Suprapubic skin (tissue), 4 donors: ENCODE measurements around the gene TPSD1. TPM values are rescaled to one million over a fixed set of nuclear protein-coding genes. Genes with fewer than 3 reads are reported as not detected.

ENCODE experiments used
- DNase-seq, 2 donors: peaks; one replicate each; pipeline ENCODE4 v3.0.0-alpha.2; 2019; ENCODE audit warnings: low spot score in 2 of 2
- H3K27ac ChIP-seq: fragments of 200-600 bp; sonication (generic); one replicate; pipeline ENCODE4 v1.5.1; 2019
- H3K27me3 ChIP-seq: fragments of 200-600 bp; sonication (generic); one replicate; pipeline ENCODE4 v1.5.1; 2019
- H3K36me3 ChIP-seq: fragments of 200-600 bp; sonication (generic); one replicate; pipeline ENCODE4 v1.5.1; 2019
- H3K4me1 ChIP-seq: fragments of 200-600 bp; sonication (generic); one replicate; pipeline ENCODE4 v1.5.1; 2019
- H3K4me3 ChIP-seq: fragments of 200-600 bp; sonication (generic); one replicate; pipeline ENCODE4 v1.5.1; 2019; ENCODE audit warnings: mild to moderate bottlenecking
- H3K9me3 ChIP-seq: fragments of 200-600 bp; sonication (generic); one replicate; pipeline ENCODE4 v1.5.1; 2019
- CTCF ChIP-seq, 2 donors: fragments of 200-600 bp in 1 of 2; fragments of 450-650 bp in 1 of 2; sonication (generic) in 1 of 2; IDR thresholded peaks; one replicate each; pipeline ENCODE4 v1.5.1; 2016 to 2019; ENCODE audit warnings: antibody characterized with exemption in 2 of 2, mild to moderate bottlenecking in 1 of 2, moderate library complexity in 1 of 2
- EP300 ChIP-seq: sonication (generic); formaldehyde crosslinking; IDR thresholded peaks from one replicate; pipeline ENCODE4 v1.6.1; 2017; ENCODE audit warnings: antibody characterized with exemption
- POLR2A ChIP-seq, 2 donors: fragments of 450-650 bp; IDR thresholded peaks; one replicate each; pipeline ENCODE4 v1.6.1; 2017; ENCODE audit warnings: antibody characterized with exemption in 2 of 2, mild to moderate bottlenecking in 2 of 2, moderate library complexity in 2 of 2
- POLR2AphosphoS5 ChIP-seq, 3 donors: sonication (generic); formaldehyde crosslinking; IDR thresholded peaks; one replicate each; pipeline ENCODE4 v1.6.1; 2017; ENCODE audit warnings: antibody characterized with exemption in 3 of 3
- WGBS: methylation state at CpG from one replicate; pipeline ENCODE4 v1.1.5; 2018; 5-methylcytosine and 5-hydroxymethylcytosine counted together
- total RNA-seq, 4 donors: library from RNA; depleted of rRNA; stranded (reverse); fragments of >200 nt; gene quantifications; one replicate each; pipeline ENCODE4 v1.1.0, GENCODE V29; 2016

TPSD1 gene
- total RNA-seq, 4 donors from 2014 or later, result 0.38 to 11.6 (median 0.83) TPM; not detected in 1

GRCh38 chr16:1211451-1212268, 44.2 kb upstream of the TPSD1 start:
- no peak for DNase-seq
- Histone ChIP-seq H3K36me3 (peaks cover 10% of the 10 kb centered on the region), H3K4me3 (no peak overlapping the region), H3K27ac (no peak overlapping the region), H3K27me3 (peaks cover 23% of the 10 kb centered on the region), H3K9me3 (no peaks in the 10 kb centered on the region), H3K4me1 (no peaks in the 10 kb centered on the region)
- 93% methylated on average over 41 of the region's 65 CpGs for WGBS
- TF ChIP-seq POLR2A (IDR thresholded peaks at IDR 0.05), result no peak
- TF ChIP-seq CTCF (IDR thresholded peaks at IDR 0.05), result no peak
- no peak for TF ChIP-seq POLR2AphosphoS5 (IDR thresholded peaks at IDR 0.05)
- no peak for TF ChIP-seq EP300

- H3K9me3 ChIP-seq, result no peaks in the 10 kb centered on the region
- peaks cover 10% of the 10 kb centered on the region for H3K36me3 ChIP-seq
- no peak for TF ChIP-seq CTCF (IDR thresholded peaks at IDR 0.05)
- TF ChIP-seq POLR2AphosphoS5 (IDR thresholded peaks at IDR 0.05), result no peak
- TF ChIP-seq POLR2A (IDR thresholded peaks at IDR 0.05), result no peak
- TF ChIP-seq EP300, result no peak
- no peak overlapping the region for H3K4me3 ChIP-seq
- DNase-seq, result no peak
- no peak overlapping the region for H3K27ac ChIP-seq
- no peaks in the 10 kb centered on the region for H3K4me1 ChIP-seq
- WGBS, result 78% methylated on average over 10 of the region's 40 CpGs
- peaks cover 25% of the 10 kb centered on the region for H3K27me3 ChIP-seq
Observed at GRCh38 chr16:1212616-1213194, 43.2 kb upstream of the TPSD1 start.

- peaks cover 10% of the 10 kb centered on the region for H3K36me3 ChIP-seq
- H3K27ac ChIP-seq, result no peak overlapping the region
- H3K9me3 ChIP-seq, result no peaks in the 10 kb centered on the region
- WGBS, result 86% methylated on average over 5 of the region's 8 CpGs
- H3K4me3 ChIP-seq, result no peak overlapping the region
- TF ChIP-seq POLR2A (IDR thresholded peaks at IDR 0.05), result no peak
- TF ChIP-seq EP300, result no peak
- TF ChIP-seq CTCF (IDR thresholded peaks at IDR 0.05), result no peak
- no peak for TF ChIP-seq POLR2AphosphoS5 (IDR thresholded peaks at IDR 0.05)
- H3K27me3 ChIP-seq, result peaks cover 24% of the 10 kb centered on the region
- DNase-seq, result no peak
- H3K4me1 ChIP-seq, result no peaks in the 10 kb centered on the region
Observed at GRCh38 chr16:1213231-1213630, 42.6 kb upstream of the TPSD1 start.

- no peak overlapping the region for H3K27ac ChIP-seq
- H3K9me3 ChIP-seq, result no peaks in the 10 kb centered on the region
- TF ChIP-seq POLR2AphosphoS5 (IDR thresholded peaks at IDR 0.05), result no peak
- TF ChIP-seq CTCF (IDR thresholded peaks at IDR 0.05), result no peak
- no peaks in the 10 kb centered on the region for H3K4me1 ChIP-seq
- H3K4me3 ChIP-seq, result no peak overlapping the region
- H3K27me3 ChIP-seq, result peaks cover 27% of the 10 kb centered on the region
- WGBS, result 78% methylated on average over 25 of the region's 25 CpGs
- DNase-seq, result no peak
- peaks cover 10% of the 10 kb centered on the region for H3K36me3 ChIP-seq
Observed at GRCh38 chr16:1213796-1214372, 42.0 kb upstream of the TPSD1 start.

GRCh38 chr16:1214719-1215118, 41.1 kb upstream of the TPSD1 start:
- Histone ChIP-seq H3K9me3 (no peaks in the 10 kb centered on the region), H3K27ac (no peak overlapping the region), H3K4me3 (no peak overlapping the region), H3K36me3 (peaks cover 10% of the 10 kb centered on the region), H3K27me3 (peaks cover 27% of the 10 kb centered on the region), H3K4me1 (no peaks in the 10 kb centered on the region)
- DNase-seq, result no peak
- WGBS, result 89% methylated on average over 7 of the region's 16 CpGs
- TF ChIP-seq EP300 (no peak), POLR2AphosphoS5 (IDR thresholded peaks at IDR 0.05) (no peak), CTCF (IDR thresholded peaks at IDR 0.05) (no peak), POLR2A (IDR thresholded peaks at IDR 0.05) (no peak)
